Suppressor macrophage treated with lipopolysaccharide for 4 hours (primary cell): ENCODE results near the gene MTMR11.

Source experiments
- DNase-seq: peaks from one replicate; pipeline ENCODE4 v3.0.0-alpha.2; 2020

The MTMR11 gene

DNA sequence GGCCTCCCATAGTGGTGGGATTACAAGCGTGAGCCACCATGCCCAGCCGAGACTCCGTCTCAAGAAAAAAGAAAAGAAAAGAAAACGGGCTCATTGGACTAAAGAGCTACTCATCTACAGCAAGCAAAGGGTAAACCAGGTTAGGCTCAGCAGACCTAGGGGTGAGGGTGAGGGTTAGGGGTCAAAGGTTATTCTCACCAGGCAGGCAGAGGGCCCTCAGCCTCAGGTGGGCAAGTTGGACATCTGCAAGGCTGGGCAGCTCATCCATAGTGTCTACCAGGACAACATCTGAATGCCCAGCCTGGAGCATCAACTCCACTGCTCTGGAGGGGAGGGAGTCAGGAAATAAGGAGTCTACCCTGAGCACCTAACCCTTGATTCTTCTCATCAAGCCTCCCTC, 3.5 kb downstream of the MTMR11 start:
- DNase-seq: no peak

DNA sequence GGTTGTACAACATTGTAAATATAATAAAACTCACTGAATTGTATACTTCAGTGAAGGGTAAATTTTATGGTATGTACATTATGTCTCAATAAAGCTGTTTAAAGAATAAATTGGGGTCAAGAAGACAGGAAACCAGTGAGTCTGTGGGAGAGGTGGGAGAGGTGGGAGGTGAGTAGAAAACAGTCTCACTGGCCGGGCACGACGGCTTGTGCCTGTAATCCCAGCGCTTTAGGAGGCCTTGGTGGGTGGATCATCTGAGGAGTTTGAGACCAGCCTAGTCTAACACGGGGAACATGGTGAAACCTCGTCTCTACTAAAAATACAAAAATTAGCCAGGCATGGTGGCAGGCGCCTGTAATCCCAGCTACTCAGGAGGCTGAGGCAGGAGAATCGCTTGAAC, 4.2 kb downstream of the MTMR11 start:
- no peak for DNase-seq

DNA sequence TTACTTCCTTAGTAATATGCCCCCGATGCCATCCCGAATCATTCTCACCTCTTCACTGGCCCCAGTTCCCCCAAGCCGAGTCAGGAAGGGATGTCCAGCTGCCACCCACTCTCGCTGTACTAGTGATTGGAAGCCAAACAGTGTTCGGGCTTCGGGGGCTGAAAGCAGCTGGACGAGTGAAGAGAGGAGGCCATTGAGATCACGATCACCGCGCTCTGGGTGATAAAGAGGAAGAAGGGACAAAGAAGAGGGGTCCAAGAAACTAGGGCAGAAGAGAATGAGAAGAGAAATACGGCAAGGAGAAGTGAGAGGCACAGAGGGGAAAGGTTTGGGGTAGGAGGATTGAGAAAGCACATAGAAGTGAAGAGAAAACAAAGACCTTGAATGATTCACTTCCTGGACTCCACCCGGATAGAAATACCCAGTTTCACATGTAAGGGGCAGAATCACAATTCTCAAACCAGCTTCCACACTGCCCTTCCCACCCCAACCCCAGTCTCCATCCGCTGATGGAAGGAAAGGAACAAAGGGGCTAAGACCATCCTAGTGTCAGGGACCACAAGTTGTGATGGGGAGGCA, 5.4 kb downstream of the MTMR11 start:
- peak; percentile 68 for DNase-seq

DNA sequence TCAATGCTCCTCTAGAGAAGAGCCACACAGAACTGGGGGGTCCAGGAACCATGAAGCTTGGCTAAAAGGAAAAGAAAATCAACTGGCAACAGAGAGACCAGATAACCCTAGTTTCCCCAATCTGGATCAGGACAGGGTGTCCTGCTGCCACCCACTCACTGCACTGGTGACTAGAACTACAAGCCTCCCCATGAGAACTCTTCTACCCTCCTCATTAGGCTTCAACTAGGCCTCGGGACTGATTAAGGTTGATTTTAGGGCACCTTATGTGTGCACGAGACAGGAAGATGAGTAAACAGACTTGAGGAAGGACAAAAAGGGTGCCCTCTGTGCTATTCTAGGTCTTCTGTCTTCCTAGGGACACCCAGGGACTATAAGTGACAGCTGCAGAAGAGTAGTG, 6.8 kb downstream of the MTMR11 start:
- peak; percentile 29 for DNase-seq

DNA sequence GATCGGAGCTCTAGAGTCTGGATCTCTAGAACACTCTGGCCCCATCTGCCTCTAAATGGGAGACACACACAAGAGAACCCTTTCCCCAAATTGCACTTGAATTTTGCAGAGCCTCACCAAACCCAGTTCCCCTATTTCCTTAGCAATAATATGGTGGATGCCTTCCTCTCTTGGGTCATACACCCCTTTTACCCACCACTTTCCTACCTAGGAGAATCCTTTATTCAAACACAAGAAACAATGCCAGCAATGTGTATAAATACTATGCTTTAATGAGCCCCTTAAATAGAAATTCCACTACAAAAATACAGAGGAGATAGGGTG, 8.3 kb downstream of the MTMR11 start:
- no peak for DNase-seq

DNA sequence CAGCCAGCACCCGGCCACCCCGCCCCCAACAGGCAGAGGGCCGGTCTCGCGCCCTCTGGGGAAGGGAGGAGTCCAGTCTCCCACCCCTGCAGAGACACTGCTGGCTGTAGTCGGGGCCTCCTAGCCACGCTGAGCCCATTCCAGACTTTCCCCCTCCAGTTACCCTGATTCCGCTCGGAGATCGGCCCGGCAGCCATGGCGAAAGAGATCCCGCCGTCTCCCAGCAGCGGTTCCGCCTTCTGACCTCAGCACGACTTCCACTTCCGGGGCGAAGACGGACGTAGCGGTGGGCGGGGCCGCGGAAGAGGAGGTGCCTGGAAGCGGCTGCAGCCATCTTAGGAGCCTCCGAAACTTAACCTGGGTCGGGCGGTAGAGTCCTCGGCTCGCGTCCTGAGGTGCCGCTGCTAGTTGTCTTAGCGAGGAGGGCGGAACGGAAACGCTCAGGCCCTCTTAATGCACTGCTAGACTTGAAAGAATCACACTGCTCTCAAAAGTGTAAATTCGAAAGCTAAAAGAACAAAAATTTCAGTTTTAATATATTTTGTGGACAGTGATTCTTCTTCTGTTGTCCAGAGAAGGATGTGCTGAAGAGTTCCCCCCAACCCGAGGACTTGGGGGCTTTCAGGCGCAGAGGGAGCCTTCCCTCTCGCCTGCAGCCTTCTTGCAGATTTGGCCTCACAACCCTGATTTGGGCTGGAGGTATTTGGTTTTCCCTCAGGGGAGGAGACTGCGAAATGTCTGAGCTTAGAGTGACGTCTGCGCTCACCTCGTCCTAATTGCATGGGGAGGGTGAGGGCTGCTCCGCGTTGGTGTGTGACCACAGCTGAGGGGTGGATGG, 8.9 kb downstream of the MTMR11 start, which contains the start of gene SF3B4:
SF3B4 (minus strand) TSS at position 241 of the 838 bp plus-strand sequence; CDS start at position 197, 44 bp downstream.
- DNase-seq: peak; percentile 96

DNA sequence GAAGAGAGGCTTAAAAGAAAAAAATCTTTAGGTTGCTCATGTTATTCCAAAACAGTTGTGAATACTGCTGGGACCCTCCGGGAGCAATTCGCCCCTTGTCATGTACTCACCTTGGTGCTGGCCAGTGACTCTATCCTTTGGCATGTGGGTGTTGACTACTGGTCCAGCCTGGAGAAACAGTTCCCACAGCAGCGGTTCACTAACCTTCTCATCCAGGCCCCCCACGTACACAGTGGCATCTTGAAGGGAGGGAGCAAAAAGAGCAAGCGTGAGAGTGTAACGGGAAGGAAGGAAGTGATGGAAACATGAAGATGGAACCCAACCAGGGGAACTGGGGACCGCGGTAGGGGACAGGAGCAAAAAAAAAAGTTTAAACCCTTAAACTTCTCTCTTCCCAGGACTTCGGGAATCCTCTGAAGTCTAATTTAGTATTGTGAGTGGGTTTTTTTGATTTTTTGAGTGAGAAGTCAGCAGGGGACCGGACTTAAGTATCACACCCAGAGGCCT, 9.6 kb downstream of the MTMR11 start:
- DNase-seq: no peak

DNA sequence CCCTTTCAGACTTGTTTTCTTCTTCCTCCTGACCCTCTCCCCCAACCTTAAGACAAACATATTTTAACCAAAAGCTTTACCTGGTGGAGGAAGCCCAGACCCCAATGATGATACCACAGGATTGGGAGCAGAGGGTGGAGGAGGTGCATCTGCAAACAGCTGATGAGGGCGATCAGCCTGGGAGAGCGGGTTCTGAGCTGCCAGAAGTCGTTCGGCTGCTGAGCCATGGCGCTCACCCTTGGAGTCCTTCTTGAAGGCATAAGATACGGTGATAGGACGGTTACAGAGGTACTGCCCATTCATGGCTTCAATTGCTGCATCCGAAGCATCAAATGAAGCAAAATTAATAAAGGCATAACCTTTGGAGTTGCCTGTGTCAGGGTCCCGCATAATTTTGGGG, 10.4 kb downstream of the MTMR11 start:
- no peak for DNase-seq

DNA sequence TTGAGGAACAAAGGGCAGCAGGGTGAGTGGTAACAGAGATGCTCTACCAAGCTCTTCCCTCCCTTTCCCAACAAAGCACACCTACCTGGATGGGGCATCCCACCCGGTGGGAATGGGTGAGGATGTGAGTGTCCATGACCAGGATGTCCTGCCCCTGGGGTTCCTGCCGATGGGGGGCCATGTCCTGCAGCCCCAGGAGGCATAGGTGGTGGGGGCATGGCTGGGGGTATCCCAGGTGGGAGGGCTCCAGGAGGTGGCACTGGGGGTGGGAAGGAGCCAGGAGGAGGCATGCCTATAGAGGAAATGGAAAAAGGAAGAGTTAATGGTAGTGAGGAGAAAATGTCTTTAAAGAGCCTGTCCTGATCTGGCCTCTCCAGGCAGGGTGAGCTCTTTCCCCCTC, 10.9 kb downstream of the MTMR11 start:
- DNase-seq: no peak

DNA sequence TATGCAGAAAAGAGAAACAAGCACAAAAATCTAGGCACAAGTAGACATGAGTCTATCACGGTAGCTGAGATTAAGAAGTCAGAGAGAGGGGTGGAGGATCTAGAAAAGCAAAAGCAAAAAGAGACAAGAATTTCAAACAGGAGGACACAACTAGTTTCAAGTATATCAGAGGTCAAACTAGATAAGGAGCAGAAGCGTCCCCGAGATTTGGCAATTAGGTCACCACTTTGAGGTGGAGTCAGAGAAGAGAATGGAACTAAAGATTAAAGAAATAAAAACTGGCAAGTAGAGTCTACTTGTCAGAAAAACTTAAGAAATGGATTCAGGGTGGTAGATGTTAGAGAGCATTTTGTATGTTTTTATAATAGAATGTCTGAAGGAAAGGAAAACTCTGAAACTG, 11.3 kb downstream of the MTMR11 start:
- DNase-seq: no peak

DNA sequence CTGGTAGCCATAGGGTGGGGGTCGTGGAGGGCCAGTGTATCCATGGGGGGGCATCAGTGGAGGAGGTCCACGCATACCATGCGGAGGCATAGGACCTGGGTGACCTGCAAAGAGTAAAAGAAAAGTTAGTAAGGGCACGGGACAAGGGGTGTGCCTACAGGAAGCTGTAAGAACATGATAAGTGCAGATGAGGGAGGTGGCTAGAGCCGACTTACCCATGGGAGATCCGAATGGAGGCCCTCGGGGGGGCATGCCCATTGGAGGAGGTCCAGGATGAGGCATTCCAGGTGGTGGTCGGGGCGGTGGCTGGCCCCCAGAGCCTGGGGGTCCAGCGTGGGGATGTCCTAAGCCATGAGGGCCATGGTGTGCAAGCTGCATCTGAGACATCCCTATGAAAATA, 13.1 kb downstream of the MTMR11 start:
- DNase-seq: no peak

DNA sequence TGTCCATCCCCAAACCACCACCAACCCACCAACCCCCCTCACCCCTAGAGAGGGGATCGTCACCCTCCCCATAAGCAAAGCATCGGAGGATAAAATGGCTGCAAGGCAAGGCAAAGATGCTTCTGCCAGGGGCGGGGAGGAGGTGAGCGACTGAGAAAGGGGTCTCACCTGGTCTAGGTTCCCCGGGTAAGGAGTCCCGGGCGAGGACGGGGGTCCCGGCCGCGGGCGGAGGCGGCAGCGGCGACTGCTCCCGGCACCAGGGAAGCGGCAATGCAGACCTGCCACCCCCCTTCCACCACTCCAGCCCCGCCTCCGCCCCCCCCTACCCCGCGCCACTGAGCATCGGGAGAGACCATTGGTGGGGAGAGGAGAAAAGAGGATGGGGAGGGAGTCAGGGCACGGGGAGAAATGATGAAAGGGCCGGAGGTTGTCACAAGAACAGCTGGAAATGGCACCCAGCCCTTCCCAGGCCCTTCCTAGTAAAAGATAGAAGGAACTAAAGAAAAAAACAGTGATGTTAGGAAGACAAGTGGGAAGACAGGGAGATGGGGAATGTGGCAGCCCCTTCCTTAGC, 19.0 kb downstream of the MTMR11 start, which contains the start of gene SV2A:
SV2A (minus strand) TSS at position 274 of the 574 bp plus-strand sequence. CDS start 4,004 bp downstream, outside the sequence.
- no peak for DNase-seq

DNA sequence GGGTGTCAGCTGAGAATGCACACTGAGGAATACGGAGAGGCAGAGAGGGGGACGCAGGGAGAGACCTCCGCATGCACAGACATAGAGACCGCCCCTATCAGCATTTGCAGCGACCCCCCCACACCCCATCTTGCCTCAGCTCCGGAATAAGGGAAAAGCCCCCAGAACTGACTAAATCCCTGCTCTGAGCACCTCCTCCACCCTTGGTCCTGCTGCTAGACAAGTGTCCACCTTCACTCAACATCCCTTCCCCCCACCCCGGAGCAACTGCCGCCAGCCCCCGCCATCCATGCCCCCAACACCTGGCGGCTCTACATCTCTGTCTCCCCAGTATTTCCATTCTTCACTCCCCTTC, 19.8 kb downstream of the MTMR11 start:
- DNase-seq: no peak

DNA sequence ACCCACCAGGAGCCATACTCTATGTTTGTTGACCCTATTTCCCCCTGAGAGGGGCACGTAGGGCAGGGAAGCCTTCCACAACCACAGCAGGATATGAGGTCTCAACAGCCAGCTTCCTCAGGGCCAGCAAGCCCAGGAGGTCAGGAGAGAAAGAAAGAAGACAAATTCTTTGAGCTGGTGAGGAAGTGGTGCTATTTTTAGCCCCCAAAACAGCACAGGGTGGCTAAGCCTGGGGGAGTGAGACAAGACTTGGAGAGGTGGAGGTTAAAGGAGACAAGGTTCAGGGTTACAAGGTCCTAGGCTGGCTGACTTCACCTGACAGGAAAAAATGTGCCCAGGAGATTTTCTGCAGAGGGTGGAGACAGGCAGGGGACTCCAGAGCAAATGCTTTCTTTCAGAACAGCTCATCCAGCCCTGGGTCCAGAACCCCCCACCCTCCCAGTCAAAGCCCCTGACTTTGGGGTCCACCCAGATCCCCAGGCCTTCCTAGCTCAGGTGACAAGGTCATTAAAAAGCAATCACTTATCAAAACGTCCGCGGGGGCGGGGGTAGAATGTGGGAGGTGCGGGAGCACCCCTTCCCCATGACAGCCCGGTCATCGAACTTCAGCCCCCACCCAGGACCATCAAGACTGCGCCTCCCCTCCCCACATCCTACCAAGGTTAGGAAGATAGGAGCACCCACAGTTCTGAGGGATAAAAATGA, 20.3 kb downstream of the MTMR11 start:
- DNase-seq: no peak

DNA sequence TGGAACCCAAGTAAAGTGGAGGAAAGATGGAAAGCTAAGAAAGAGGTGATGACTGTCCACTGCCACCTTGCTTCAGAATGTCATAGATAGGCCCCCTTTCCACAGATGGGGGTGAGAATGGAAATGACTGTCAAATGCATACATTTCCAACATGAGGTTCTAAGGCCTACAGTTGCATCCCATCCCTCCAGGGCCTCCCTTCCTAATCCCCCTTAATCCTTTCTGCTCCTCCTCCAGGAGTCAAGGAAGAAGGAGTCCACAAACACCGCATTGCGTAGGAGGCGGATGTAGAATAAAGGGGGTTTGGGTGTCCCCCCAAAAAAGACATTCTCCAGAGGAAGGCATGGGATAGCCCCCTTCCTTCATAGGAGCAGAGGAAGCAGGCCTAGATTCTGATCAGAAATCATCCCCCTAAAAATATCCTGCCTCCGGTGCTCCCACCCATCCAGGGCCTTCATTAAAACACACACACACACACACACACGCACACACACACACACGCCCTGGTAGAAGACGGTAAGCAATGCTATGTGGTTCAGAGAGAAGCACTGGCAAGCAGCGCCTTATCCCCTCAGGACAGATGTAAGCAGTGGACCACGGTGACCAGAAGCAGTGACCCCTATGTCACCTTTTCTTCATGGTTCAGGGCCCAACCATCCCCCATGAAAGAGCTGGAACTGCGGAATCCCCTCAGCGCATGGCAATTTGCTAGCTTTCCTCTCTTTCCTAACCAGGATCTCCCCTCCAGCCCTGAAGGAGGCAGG, 21.1 kb downstream of the MTMR11 start:
- DNase-seq: no peak

DNA sequence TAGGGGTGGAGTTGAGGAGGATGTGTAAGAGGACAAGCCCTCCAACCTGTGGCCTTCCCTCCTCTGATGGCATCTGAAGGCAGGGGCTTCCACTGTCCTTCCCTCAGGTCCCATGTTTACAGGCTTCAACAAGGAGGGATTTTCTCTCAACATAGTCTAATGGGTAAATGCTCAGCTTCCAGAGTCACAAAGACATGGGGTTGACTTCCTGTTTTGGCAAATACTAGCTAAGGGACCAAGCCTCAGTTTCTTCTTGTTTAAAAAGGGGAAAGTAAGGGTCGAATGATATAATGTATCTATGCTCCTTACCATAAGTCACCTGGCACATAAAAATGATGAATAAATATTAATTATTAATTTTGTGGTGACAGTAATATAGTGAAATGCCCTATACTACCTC, 22.1 kb downstream of the MTMR11 start:
- no peak for DNase-seq

DNA sequence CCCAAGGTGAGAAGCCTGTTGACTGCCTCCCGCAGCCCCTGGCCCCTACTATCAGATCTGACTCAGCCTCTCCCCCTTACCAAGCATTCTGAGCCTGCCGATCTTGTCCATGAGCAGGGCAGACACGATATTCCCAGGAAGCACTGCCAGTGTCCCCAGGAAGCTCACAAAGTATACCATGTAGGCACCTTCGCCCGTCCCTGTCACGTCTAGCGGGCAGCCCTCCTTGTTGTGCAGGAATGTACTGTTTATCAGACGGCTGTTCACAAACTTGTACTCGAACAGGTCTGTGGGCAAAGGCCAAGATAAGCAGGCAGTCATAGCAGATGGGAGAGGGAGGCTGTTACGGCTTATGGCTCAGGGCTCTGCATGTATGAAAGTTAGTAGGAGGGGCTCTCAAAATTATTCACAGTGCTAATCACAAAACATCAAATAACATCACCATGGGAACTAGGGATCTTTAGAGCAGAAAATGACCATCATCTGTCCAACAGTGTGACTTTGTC, 30.1 kb downstream of the MTMR11 start:
- DNase-seq: no peak

DNA sequence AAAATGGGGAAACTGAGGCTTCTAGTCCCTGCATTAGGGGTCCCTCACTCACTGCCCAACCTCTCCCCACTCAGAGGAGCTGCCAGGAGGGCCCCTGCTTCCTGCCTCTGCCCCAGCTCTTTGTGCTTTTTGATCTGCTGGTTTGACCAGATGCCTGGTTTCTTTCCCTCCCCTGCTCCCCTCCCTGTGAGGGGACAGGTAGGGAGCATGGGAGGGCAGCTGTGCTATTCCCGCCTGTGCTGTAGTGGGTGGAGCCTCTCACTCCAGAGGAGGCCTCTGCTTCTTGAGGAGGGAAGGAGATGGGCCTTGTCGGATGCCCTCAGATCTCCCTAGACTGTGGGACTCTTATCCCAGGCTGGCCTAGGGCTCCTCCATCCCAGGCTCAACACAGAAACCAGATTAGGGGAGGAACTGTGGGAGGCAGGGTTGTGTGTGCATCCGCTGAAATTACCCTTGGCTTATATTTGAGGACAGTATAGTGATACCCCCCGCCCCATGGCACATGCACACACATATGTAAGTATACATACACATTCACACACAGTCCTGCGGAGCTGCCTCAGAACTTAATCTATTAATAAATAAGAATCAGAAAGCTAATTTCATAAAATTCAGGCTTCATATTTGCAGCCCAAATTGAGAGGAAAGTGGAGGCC, 32.7 kb downstream of the MTMR11 start:
- no peak for DNase-seq

DNA sequence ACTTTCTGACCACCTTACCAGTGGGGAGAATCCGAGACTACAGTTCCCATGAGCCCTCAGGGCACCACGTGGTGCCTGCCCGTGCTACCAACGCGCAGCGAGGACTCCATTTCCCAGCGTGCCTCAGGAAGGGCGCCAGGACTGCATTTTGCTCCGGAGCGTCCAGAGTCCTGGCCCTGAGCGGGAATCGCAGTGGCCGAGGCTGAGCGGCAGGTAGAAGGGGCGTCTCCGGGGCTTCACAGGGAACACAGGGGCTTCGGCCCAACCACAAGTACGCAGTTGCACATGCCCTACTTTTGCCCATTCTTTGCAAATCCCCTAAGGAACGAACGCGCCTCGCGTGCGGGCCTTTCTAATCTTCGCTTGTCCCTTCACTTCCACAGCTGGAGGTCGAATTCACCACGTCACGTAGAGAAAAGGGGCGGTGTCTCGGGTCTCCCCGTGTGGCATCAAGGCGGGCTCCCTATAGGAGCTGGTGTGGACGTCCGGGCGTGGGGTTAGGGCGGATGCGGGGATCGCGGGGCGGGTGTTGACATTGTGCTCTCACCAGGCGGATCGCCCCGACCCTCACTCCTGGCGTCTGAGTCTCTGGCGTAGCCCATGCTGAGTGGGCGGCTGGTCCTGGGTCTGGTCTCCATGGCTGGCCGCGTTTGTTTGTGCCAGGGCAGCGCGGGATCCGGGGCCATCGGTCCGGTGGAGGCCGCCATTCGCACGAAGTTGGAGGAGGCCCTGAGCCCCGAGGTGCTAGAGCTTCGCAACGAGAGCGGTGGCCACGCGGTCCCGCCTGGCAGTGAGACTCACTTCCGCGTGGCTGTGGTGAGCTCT, 37.0 kb downstream of the MTMR11 start, which contains the start of gene BOLA1:
BOLA1 (plus strand) TSS at position 109 of the 825 bp plus-strand sequence; CDS start at position 601, 492 bp downstream.
- peak; percentile 84 for DNase-seq

DNA sequence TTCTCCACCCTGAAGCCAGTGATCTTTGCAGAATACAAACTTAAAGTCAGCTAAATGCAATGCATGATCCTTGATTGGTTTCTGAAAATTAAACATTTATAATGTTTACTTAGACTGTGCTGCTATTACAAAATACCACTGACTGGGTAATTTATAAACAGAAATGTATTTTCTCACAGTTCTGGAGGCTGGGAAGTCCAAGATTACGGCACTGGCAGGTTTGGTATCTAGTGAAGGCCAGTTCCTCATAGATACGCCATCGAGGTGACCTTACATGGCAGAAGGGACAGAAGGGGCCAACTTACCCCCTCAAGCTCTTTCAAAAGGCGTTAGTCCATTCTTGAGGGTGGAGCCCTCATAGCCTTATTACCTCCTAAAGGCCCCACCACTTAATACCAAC, 40.1 kb downstream of the MTMR11 start:
- DNase-seq: no peak

DNA sequence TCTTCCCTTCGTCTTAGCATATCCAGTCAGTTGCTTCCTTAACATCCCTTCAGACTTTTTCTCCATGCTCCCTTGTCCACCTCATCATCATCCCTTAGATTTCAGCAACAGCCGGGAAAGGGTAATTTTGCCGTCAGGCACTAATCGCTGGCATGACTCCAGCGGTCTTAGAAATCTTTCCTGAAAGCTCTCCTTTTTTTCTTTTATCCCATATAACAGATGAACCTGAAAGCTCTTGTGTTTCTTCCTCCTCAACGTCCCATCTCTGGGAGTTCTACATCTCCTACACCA, 47.7 kb downstream of the MTMR11 start:
- DNase-seq: peak; percentile 21
